GM18951 (cell line): ENCODE results near the gene CTNNA2.

Experiments used
- POLR2A ChIP-seq: IDR thresholded peaks from 4 replicates; pipeline ENCODE4 v1.6.1; 2011; ENCODE audit warnings: mild to moderate bottlenecking; ENCODE audit not compliant: insufficient read length, insufficient read depth; ENCODE audit errors: extremely low read depth
- in situ Hi-C: fragments of 300-500 bp; cut with MboI; formaldehyde crosslinking; loops from one replicate; pipeline ENCODE4 v1.12.0; 2022; ENCODE audit warnings: low sequenced_read_pairs, mixed read lengths, inconsistent platforms; ENCODE audit not compliant: unreplicated experiment

Gene CTNNA2

DNA sequence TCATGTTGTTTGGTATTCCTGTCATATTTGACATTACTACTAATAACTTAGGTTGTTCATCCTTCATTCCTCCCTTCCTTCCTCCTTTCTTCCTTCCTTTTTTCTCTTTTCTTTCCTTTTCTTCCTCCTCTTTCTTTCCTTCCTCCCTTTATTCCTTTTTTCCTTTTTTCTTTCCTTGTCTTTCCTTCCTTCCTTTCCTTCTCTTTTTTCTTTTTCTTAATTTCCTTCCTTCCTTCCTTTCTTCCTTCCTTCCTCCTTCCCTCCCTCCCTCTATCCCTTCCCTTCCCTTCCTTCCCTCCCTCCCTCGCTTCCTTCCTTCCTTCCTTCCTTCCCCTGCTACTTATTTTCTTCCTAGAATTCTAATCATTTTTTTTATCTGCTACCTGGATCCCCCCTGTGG, 66.1 kb downstream of the CTNNA2 start:
- in situ Hi-C loops = no loop called here
- no peak for TF ChIP-seq POLR2A

DNA sequence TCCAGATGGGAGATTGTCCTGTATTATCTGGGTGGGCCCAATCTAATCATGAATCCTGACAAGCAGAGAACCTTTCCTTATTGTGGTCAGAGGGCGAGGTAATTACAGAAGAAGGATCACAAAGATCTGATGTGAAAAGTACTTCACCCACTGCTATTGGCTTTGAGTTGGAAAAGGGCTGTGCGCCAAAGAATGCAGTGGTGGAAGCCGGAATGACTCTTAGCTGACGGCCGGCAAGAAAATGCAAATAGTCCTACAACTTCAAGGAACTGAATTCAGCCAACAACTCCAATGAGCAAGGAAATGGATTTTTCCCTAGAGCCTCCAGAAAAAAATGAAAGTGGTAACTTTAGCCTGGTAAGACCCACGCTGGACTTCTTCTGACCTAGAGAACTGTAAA, 67.3 kb downstream of the CTNNA2 start:
- in situ Hi-C loops = no loop called here

DNA sequence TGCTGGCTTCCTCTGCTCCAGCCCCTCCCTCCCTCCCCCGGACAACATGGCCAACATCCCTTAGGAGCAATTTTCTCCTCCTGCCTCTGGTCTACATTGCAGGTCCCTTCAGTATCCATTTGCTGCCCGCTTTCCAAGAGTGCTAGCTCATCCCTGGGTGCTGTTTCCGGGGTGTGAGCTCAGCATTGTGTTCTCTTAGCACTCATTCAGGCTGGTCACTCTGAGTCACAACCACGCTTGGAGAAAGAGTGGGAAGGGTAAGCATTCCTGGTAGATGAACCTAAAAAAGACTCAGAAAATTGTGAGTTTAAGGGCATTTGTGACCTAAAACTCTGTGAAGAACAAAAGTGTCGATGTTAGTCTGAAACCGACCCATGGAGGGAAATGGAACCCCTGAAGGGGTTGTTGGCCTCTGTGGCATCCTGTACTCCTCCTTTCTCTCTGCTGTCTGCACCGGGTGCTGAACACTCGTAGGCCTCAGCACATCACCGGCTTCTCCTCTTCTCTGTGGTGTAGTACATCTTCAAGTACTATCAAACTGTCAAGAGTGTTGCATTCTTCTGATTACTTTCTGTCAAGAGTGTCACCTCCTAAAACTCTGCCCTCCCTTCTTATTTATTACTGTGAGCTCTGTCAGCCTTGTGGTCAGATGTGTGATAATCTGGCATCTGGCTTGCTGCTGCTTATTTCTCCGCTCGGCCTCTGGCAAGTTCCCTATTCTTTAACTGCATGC, 73.0 kb downstream of the CTNNA2 start:
- in situ Hi-C loops = no loop called here
- no peak for TF ChIP-seq POLR2A

More for the DNA sequence above, 67.3 kb downstream of the CTNNA2 start:
- no peak for TF ChIP-seq POLR2A

DNA sequence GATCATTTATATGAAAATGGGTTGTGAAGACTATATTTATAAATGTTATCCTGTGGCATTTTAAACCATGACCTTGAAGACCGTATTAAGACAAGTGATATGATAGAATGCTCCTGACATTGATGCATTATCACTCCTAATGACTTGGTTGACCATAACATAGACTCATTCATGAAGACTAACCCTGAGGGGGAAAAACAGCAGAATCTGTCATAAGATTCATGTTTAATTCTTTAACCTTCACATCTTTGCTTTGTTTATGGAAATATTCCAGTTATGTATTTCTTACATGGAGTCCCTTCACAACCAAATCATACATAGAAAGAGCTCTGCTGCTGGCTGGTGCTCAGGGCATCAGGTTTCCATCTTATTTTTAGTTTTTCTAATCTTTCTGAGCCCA, 78.4 kb downstream of the CTNNA2 start:
- in situ Hi-C loops = no loop called here
- TF ChIP-seq POLR2A = no peak

DNA sequence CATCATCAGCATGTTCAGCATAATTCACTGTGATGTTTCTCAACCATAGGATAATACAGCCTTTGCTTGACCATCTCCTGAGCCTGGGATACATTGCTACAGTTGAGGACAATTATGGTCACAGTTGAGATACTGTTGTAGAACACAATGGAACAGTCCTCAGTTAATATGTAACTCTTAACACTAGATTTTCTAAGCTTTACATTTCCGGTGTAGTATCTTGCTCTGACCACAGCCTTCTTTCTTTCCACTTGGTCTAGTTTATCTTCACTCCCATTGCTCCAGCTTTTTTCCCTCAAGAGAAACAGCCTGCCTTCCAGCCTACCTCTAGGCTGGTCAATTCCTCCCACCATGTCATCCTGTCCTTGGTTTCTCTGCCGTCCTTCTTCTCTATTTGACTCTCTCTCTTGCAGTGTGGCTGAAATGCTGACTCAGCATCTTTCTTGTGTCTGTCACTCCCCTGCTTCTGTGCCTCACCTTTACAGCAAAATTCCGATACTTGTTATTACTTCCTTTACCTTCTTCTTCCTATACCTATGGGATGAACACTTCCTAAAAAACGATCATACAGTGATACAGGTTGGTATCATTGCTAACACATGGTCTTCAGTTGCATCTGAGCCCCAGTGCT, 80.5 kb downstream of the CTNNA2 start:
- TF ChIP-seq POLR2A = no peak
- in situ Hi-C loops = no loop called here

DNA sequence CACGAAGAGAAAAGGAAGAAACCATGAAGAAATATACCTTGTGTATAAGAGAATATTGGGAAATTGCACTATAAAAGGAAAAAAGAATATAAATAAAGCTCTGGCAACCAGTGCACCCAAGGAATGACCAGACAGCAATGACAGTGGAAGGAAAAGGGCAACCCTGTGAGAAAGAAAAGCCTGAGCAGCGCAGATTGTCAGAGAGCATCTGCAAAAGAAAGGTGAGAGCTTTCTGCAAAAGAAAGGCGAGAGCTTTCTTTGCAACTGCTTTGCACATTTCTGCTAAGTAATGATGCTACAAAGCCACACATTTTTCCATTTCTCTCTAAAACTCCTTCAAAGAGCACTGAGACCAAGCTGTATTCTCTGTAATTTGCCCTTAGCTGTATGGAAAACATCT, 83.6 kb downstream of the CTNNA2 start:
- in situ Hi-C loops = no loop called here
- no peak for TF ChIP-seq POLR2A

DNA sequence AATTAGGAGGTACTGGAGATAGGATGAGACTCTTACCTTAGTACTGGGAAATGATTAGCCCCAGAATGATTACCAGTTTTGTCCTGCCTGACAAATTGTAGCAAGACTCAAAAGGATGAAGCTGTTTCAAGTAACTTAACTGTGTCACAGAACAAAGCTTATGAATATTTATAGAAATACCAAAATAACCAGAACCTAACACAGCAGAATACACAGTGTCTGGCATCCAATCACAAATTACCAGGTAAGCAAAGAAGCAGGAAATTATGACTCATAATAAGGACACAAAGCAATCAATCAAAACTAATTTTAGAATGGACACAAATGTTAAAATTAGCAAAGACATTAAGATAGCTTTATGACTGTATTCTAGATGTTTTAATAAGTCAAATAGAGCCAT, 91.9 kb downstream of the CTNNA2 start:
- no peak for TF ChIP-seq POLR2A
- in situ Hi-C loops = no loop called here

DNA sequence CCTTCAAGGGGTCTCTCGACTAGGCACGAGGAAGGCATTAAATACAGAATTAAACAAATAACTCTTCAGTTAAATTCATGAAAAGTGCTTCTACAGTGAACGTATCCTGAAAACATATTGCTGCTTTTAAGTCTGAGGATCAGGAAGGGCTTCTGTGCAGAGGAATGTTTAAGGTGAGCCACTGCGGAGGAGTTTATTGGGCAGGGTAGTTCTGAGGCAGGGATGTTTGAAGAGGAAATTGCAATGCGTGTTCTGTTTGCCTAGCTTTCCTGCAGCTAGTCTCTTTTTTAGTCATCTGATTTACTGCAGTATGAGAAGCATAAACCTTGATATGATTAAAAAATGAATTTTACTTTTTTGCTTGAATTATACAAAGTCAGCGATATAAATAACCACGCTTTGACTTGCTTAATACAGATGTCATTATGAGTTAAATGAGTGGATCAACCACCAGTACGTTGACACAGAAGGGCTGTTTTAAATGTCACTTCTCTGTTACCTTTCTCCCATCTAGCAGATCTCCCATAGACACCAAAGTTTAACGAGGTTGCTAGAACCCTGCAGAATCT, 98.7 kb downstream of the CTNNA2 start:
- no peak for TF ChIP-seq POLR2A
- in situ Hi-C loops = no loop called here

DNA sequence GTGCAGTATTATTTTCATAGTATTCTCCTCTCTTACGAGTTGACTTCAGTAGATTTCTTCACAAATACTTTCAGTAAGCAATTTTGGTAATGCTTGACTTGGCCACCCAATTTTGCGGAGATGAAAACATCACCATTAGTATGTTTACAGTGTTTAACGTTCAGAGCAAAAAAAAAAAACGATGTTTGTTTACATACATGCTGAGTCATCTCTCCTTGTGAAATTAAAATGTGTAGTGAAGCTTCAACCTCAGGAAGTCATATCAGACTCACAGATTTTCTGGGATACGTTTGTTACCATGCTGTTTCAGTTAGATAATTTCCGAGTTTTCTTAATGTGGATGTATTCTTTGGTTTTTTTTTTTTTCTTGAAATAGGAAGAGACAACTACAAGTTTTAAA, 100.1 kb downstream of the CTNNA2 start:
- in situ Hi-C loops = no loop called here
- TF ChIP-seq POLR2A = no peak

DNA sequence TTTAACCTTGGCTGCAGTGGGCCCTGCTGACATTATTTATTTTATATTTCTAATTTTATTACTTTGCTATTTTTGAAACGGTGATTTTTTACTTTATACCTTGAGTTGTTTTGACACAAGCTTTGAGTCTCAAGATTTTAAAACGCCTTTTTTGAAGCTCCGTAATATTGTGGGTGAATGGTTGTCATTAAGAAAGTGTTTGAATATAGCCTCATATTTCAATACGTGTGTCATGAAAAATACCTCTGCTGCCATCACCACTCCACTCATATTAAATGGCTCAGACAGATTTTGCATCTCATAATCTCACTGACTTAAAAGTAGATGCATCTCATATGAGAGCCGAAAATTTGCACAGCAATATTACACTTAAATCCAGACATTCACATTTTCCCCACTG, 106.6 kb downstream of the CTNNA2 start:
- TF ChIP-seq POLR2A = no peak
- in situ Hi-C loops = no loop called here

DNA sequence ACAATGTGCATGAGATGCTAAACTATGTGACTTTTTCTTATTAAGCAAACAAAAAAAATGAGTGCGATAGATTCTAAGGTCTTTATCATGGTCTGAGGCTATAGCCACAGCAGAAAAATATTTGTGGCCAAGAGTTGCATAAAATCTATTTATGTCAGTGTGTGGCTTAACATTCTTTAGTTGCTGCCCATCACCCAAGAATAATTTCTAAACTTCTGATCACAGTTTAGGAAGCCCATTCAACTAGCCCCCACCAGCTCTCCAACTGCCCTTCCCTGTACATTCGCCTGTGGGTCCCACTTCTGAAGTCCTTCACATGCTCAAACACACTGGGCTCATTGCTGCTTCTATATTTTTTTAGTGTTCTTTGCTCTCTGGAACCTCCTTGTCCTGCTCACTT, 107.1 kb downstream of the CTNNA2 start:
- in situ Hi-C loops = no loop called here
- no peak for TF ChIP-seq POLR2A

DNA sequence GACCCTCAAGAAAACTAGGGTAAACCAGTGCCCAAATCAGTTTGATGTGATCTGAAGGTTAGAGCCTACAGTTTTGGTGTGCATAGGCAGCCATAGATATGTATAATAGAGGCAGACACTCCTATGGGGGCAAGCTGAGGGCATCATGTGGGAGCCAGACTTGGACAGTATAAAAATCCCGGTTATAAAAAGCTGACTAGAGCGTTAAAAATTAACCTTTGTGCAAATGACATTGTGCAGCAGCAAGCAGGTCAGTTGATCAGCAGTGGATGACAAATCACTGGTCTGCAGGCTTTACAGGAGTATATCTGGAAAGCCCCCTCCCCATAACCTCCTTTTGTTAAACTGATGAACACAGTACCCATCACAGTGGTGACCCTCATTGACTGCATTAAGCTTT, 107.8 kb downstream of the CTNNA2 start:
- TF ChIP-seq POLR2A = no peak
- in situ Hi-C loops = no loop called here

DNA sequence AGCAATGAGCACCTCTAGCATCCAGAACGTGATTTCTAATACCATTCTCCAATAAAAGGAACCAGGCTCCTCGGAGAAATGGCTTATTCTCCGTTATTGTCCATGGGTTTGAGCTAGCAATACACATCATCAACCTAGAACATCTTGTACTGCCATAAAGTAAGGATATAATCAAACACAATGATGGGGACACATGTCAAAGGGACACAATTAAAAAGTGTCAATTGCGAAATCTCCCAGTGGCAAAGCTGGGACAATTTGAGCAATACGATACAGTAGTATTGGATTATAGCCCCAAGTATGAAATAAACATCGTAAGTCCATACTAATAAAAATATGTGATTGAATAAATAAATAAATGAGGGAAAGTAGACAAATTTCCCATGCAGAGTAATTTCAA, 108.4 kb downstream of the CTNNA2 start:
- in situ Hi-C loops = no loop called here
- TF ChIP-seq POLR2A = no peak

DNA sequence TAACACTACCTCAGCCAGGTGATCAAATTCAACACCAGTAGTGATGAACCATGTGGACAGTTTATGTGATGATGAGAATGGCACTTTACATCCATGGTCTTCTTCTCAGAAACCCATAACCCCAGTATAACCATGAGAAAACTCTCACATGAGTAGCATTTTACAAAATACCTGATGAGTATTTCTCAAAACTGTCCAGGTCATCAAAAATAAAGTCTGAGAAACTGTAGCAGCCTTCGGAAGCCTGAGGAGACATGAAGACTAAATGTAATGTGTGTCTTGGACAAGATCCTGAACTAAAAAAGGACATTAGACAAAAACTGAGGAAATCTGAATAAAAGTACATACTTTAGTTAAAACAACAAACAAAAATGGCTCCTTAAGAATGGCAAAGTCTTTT, 108.9 kb downstream of the CTNNA2 start:
- in situ Hi-C loops = no loop called here
- TF ChIP-seq POLR2A = no peak
